GM12878 (cell line): Measurements from ENCODE around the gene HTR3E. TPM values are rescaled to one million over a fixed set of nuclear protein-coding genes. Genes with fewer than 3 reads are reported as not detected.

Experiments
- ATAC-seq: fragments of 200-7000 bp; cut with Tn5 transposase; 3 replicates; pipeline ENCODE4 v1.9.1; 2020; ENCODE audit warnings: mild to moderate bottlenecking, moderate library complexity
- BruUV-seq: library from RNA; stranded (reverse); fragments of 400-500 nt; replicated peaks from 2 replicates; lab custom pipeline; 2021; lab: Mats Ljungman, UMichigan
- CTCF ChIA-PET: fragments of 300-600 bp; sonication (Branson Sonifier 250); formaldehyde crosslinking; extraction: SDS; loops from one replicate; lab custom pipeline; 2021; ENCODE audit warnings: inconsistent platforms; lab: Yijun Ruan, JAX
- POLR2A ChIA-PET: fragments of 350-600 bp; formaldehyde crosslinking; extraction: SDS; loops from one replicate; lab custom pipeline; 2021; ENCODE audit warnings: inconsistent platforms; lab: Charles Lee
- RAD21 ChIA-PET: fragments of 300-600 bp; sonication (Branson Sonifier 250); formaldehyde crosslinking; loops from one replicate; lab custom pipeline; 2023; ENCODE audit warnings: antibody characterized with exemption; ENCODE audit not compliant: unreplicated experiment; lab: Charles Lee
- SMC1A ChIA-PET: fragments of 300-600 bp; sonication (Branson Sonifier 250); formaldehyde crosslinking; loops from one replicate; lab custom pipeline; 2023; ENCODE audit not compliant: unreplicated experiment, uncharacterized antibody; lab: Charles Lee
- DNase-seq: peaks from one replicate; pipeline ENCODE4 v3.0.0-alpha.2; 2011; ENCODE audit warnings: low read depth, low spot score
- FAIRE-seq: peaks from 3 replicates; lab custom pipeline; 2011; peaks lifted over from hg19 to GRCh38; lab: Jason Lieb, UNC
- H2AFZ ChIP-seq: 2 replicates; pipeline ENCODE4 v1.6.0; 2011; ENCODE audit warnings: low read depth, low read length, control low read depth; ENCODE audit not compliant: control insufficient read depth
- H3K27ac ChIP-seq: 2 replicates; pipeline ENCODE4 v1.5.1; 2011; ENCODE audit warnings: control low read depth; ENCODE audit not compliant: control insufficient read depth, insufficient read depth
- H3K27me3 ChIP-seq, 2 experiments: replicated peaks in 1 of 2; 2 replicates each; pipeline versions ENCODE4 v1.6.0 to v1.6.1; 2011; ENCODE audit warnings: low read length in 1 of 2; ENCODE audit not compliant: control insufficient read depth in 2 of 2, insufficient read depth in 2 of 2
- H3K36me3 ChIP-seq, 2 experiments: 2 replicates each; pipeline ENCODE4 v1.5.1; 2011; ENCODE audit warnings: low read length in 1 of 2; ENCODE audit not compliant: control insufficient read depth in 2 of 2, insufficient read depth in 2 of 2
- H3K4me1 ChIP-seq: 2 replicates; pipeline ENCODE4 v1.6.1; 2011; ENCODE audit warnings: mild to moderate bottlenecking, low read length, moderate library complexity, mixed read lengths; ENCODE audit not compliant: control insufficient read depth, insufficient read depth
- H3K4me2 ChIP-seq: 2 replicates; pipeline ENCODE4 v1.6.0; 2011; ENCODE audit warnings: control low read depth; ENCODE audit not compliant: control insufficient read depth, insufficient read depth
- H3K4me3 ChIP-seq: fragments of 200-600 bp; sonication (generic); 2 replicates; pipeline ENCODE4 v1.5.1; 2016
- H3K79me2 ChIP-seq: 2 replicates; pipeline ENCODE4 v1.6.0; 2011; ENCODE audit warnings: low read length; ENCODE audit not compliant: control insufficient read depth, insufficient read depth
- H3K9ac ChIP-seq: 2 replicates; pipeline ENCODE4 v1.8.0; 2011; ENCODE audit warnings: low read length, control low read depth, mixed read lengths; ENCODE audit not compliant: control insufficient read depth, insufficient read depth
- H3K9me3 ChIP-seq: replicated peaks from 3 replicates; pipeline ENCODE4 v1.5.1; 2011; ENCODE audit warnings: mild to moderate bottlenecking, low read length; ENCODE audit not compliant: control insufficient read depth, insufficient read depth
- H4K20me1 ChIP-seq: 2 replicates; pipeline ENCODE4 v1.6.0; 2011; ENCODE audit not compliant: control insufficient read depth, insufficient read depth
- NBN ChIP-seq: fragments of 450-650 bp; IDR thresholded peaks from 2 replicates; pipeline ENCODE4 v1.6.1; 2016
- NKRF ChIP-seq: fragments of 450-650 bp; conservative IDR thresholded peaks from 2 replicates; pipeline ENCODE4 v1.6.1; 2017; ENCODE audit warnings: mild to moderate bottlenecking, moderate library complexity
- SIN3A ChIP-seq: IDR thresholded peaks from 2 replicates; pipeline ENCODE4 v1.6.1; 2012; ENCODE audit warnings: low read depth, low read length, improper control_type of control experiment
- SREBF2 ChIP-seq: IDR thresholded peaks from 2 replicates; pipeline ENCODE4 v1.6.1; 2012; ENCODE audit warnings: mild to moderate bottlenecking, low read length
- STAT3 ChIP-seq: IDR thresholded peaks from 2 replicates; pipeline ENCODE4 v1.6.1; 2011; ENCODE audit warnings: low read depth, low read length, improper control_type of control experiment
- WGBS: methylation state at CpG from one replicate; pipeline ENCODE4 v1.1.6; 2016; ENCODE audit warnings: low lambda C conversion rate; ENCODE audit not compliant: insufficient replicate concordance, insufficient coverage; ENCODE audit errors: missing lambda C conversion rate; 5-methylcytosine and 5-hydroxymethylcytosine counted together
- in situ Hi-C: fragments of 300-500 bp; cut with MboI; formaldehyde crosslinking; loops from 9 replicates; pipeline ENCODE4 v1.14.3; 2018; ENCODE audit warnings: mixed read lengths
- intact Hi-C: fragments of 100-400 bp; cut with micrococcal nuclease; formaldehyde crosslinking; loops from one replicate; pipeline ENCODE4 v1.14.2; 2022; ENCODE audit not compliant: unreplicated experiment
- polyA plus RNA-seq, 11 experiments: library from polyadenylated mRNA; depleted of rRNA in 4 of 11; unstranded in 6 of 11; stranded (reverse) in 5 of 11; fragments of >200 nt; fragmentation: Nextera tagmentation in 4 of 11; fragmentation: Illumina TruSeq in 1 of 11; extraction: Ambion mirVana in 4 of 11; extraction: Trizol in 1 of 11; gene quantifications; 1 replicate in 1 of 11; 2 replicates in 10 of 11; pipeline versions ENCODE4 v1.2.1 to v1.2.3, GENCODE V29; 2011 to 2016; ENCODE audit warnings: inconsistent platforms in 2 of 11, missing spikeins in 2 of 11, low read depth in 1 of 11
- total RNA-seq, 4 experiments: library from RNA; depleted of rRNA in 3 of 4; stranded (reverse); fragments of >200 nt in 3 of 4; fragmentation: Illumina TruSeq in 1 of 4; extraction: Trizol in 1 of 4; gene quantifications; 2 replicates each; pipeline versions ENCODE4 v1.2.1 to v1.2.3, GENCODE V29; 2013 to 2021
- TF ChIP-seq, protein P1 (sequence below): IDR thresholded peaks from 2 replicates; pipeline ENCODE4 v1.6.1; 2012; ENCODE audit warnings: mild to moderate bottlenecking, low read depth, low read length

Gene HTR3E
- total and polyA plus RNA-seq, 10 of the 15 experiments (the other 5 are each of a cell fraction or from before 2014, with no cell fraction given): not detected

DNA sequence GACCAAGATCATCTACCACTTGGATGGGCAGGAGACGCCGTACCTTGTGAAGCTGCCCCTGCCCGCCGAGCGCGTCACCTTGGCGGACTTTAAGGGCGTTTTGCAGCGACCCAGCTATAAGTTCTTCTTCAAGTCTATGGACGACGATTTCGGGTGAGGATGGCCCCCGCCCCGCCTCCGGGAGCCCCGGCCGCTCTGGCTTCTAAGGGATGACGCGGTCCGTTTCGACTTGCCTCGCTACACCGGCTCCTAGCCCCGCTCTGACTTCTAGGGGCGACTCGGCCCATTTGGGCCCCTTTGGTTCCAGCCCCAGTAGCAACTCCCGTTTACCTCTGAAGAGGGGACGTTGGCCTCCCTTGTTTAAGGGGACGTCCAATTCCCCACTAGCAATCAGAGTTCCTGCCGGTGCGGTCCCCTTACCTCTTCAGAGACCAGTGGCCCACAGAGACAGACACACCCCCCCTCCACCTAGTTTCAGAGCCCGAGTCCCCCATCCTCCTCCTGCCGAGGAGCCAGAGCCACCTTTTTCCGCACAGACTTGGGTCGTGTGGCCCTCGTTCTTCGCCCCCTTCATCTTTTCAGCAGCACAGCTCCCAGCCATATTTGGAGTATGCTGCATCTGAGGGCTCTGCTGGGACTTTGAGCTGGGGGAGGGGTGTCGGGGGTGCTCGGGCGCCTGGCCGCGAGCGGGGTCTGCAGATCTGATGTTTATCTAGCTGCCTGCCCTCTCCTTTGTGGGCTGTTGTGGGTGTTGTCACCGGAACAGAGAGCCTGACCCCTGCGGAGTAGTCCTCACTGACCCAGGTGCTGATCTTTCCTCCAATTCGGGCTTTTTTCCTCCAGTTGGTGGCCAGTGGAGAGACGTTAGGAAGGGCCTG is 59.0 kb downstream of the HTR3E start:
- ChIA-PET RAD21 (interaction anchor here (0.7 to 2.2 kb wide), 7 partner anchors 10 to 133 kb away, joined by 3 to 10 read pairs (median 3); partner anchors contain the start of genes ABCF3, AP2M1 and EIF2B5), POLR2A (interaction anchor here (0.5 to 2.4 kb wide), 8 partner anchors 8 to 1127 kb away, joined by 3 to 7 read pairs (median 4); partner anchors contain the start of genes ABCF3, AP2M1 and EIF2B5), CTCF (interaction anchor here (0.9 to 1.6 kb wide), 3 partner anchors 10 to 31 kb away, joined by 3 to 7 read pairs (median 3); partner anchors contain the start of gene EIF2B5), SMC1A (interaction anchor here (0.7 to 1.4 kb wide), 5 partner anchors 23 to 94 kb away, joined by 3 to 4 read pairs (median 4); no protein-coding TSS in a partner anchor)
- WGBS: 1% methylated on average over 47 of the region's 47 CpGs
- intact Hi-C loops (loop anchor here (1.0 kb wide), 2 partner anchors 22 to 29 kb away; no protein-coding TSS in a partner anchor), in situ Hi-C loops (no loop called here)
- Histone ChIP-seq H3K4me2 (peak overlapping the region; percentile 78), H3K9ac (peak overlapping the region; percentile 88), H3K36me3 (no peaks in the 10 kb centered on the region), H3K4me3 (peak overlapping the region; percentile 82), H3K79me2 (peaks cover 42% of the 10 kb centered on the region), H2AFZ (peak overlapping the region; percentile 77), H3K27ac (peak overlapping the region; percentile 35), H3K4me1 (peaks cover 9% of the 10 kb centered on the region), H4K20me1 (no peaks in the 10 kb centered on the region), H3K27me3 (no peaks in the 10 kb centered on the region), H3K9me3 (no peaks in the 10 kb centered on the region)
- BruUV-seq: TSS peak; percentile 63
- FAIRE-seq: no peak
- ATAC-seq: peak; percentile 48
- no peak for DNase-seq
- TF ChIP-seq SREBF2 (no peak), STAT3 (no peak), NBN (0 out of 2 replicates have a peak, but pooled peaks have one; percentile 15), NKRF (0 out of 2 replicates have a peak, but pooled peaks have one; percentile 47), SIN3A (peak; percentile 52; the same call in 1 of the 2 replicates)
- TF ChIP-seq, protein P1, sequence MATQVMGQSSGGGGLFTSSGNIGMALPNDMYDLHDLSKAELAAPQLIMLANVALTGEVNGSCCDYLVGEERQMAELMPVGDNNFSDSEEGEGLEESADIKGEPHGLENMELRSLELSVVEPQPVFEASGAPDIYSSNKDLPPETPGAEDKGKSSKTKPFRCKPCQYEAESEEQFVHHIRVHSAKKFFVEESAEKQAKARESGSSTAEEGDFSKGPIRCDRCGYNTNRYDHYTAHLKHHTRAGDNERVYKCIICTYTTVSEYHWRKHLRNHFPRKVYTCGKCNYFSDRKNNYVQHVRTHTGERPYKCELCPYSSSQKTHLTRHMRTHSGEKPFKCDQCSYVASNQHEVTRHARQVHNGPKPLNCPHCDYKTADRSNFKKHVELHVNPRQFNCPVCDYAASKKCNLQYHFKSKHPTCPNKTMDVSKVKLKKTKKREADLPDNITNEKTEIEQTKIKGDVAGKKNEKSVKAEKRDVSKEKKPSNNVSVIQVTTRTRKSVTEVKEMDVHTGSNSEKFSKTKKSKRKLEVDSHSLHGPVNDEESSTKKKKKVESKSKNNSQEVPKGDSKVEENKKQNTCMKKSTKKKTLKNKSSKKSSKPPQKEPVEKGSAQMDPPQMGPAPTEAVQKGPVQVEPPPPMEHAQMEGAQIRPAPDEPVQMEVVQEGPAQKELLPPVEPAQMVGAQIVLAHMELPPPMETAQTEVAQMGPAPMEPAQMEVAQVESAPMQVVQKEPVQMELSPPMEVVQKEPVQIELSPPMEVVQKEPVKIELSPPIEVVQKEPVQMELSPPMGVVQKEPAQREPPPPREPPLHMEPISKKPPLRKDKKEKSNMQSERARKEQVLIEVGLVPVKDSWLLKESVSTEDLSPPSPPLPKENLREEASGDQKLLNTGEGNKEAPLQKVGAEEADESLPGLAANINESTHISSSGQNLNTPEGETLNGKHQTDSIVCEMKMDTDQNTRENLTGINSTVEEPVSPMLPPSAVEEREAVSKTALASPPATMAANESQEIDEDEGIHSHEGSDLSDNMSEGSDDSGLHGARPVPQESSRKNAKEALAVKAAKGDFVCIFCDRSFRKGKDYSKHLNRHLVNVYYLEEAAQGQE: peak; percentile 73
